Stimulated activated CD8-positive, alpha-beta memory T cell treated with anti-CD3 and anti-CD28 coated beads, Interleukin-15, amount 100 ng/mL, for 24 hours (primary cell): ENCODE measurements around the gene TNS3.
"Not testable (repeated sequence)": the region's sequence is repeated elsewhere in the genome, so short reads cannot be mapped to it uniquely, and the experiment has no call there.

Experiments used
- DNase-seq: peaks from one replicate; pipeline ENCODE4 v3.0.0-alpha.2; 2020; ENCODE audit warnings: low read depth

The TNS3 gene

DNA sequence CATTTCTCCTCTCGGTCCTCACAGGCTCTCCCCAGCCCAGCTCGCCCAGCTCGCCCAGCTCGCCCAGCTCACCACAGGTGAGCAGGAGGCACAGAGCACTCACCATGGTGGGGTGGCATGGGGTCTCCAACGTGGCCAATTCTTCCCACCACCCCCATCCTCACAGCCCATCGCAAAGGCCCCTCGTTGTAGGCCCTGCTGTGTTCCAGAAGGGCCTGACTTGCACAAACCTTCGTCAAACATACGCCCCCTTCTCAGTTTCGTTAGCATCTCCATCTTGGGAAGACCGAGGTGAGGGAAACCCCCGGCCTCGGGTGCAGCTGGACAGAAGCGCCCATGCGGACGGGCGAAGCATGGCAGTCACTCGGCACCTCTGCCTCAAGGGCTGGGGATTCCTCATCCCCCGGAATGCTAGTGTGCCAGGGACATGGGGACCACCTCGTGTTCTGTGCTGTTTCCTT lies 304.6 kb downstream of the TNS3 start:
- DNase-seq = no peak

DNA sequence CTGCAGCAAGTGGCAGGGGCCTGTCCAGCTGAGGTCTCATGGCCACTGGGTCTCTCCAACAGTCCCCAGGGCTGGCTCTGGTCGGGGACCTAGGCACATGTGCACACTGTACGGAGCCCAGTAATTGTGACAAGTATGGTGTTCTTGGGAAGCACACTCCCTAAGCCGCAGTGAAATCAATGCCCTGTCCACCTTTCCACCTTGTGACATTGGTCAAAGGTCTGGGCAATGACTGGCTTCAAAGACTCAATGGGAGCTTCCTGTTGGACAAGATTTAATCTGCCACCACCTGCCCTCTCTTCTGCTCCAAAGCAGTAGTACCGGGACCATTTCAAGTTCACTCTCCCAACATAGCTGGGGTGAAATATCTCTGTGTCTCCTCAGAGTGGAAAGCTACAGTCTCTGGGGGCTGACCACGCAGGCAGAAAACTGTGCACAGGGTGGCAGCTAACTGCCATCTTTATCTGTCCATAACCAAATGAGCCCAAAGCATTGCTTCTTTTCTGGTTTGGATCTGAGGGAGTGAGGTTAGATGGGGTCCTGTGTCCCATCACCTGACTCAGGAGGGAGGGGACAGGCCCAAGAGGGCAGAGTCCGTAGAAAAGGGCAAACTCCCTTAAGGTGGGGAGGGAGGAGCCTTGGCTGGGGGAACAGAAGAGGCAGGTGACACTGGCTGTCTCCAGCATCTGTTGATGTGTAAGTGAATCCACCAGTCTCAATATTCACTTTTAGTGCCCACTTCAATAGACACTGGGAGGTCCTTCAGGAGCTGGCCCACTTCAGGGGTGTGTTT lies 307.7 kb downstream of the TNS3 start:
- no peak for DNase-seq

DNA sequence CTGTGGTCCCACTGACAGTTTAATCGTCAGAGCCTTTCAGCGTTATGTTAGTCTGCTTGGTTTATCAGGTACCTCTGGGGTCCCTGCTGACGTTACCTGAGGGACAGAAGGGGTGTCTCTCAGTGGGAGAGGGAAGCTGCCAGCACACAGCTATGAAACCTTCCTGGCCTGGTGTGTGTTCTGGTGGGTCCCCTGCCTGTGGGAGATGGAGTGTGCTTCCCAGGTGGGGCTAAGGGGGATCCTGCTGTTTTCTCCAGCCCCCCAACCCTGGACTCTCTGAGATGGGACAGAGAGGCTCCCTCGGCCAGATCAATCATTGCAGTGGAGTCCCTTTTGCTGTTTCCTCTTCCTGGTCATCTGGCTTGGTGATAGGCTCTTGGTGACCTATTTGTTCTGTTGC lies 308.8 kb downstream of the TNS3 start:
- no peak for DNase-seq

DNA sequence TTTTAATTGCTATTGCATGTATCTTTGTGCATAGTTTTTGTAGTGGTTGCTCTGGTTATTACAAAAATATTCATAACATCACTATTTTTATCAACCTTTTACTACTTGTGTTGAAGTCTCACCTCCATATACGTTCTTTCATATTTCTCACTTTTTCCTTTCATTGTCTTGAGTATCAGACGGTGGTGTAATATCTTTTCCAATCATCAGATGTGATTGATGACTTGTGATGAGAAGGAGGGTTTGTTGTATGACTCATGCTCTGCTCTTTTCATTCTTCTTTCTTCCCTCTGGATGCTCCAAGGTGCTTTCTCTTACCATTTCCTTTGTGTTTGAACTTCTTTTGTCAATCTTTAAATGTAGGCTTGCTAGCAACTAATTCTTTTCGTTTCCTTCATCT lies 310.2 kb downstream of the TNS3 start:
- DNase-seq = no peak

DNA sequence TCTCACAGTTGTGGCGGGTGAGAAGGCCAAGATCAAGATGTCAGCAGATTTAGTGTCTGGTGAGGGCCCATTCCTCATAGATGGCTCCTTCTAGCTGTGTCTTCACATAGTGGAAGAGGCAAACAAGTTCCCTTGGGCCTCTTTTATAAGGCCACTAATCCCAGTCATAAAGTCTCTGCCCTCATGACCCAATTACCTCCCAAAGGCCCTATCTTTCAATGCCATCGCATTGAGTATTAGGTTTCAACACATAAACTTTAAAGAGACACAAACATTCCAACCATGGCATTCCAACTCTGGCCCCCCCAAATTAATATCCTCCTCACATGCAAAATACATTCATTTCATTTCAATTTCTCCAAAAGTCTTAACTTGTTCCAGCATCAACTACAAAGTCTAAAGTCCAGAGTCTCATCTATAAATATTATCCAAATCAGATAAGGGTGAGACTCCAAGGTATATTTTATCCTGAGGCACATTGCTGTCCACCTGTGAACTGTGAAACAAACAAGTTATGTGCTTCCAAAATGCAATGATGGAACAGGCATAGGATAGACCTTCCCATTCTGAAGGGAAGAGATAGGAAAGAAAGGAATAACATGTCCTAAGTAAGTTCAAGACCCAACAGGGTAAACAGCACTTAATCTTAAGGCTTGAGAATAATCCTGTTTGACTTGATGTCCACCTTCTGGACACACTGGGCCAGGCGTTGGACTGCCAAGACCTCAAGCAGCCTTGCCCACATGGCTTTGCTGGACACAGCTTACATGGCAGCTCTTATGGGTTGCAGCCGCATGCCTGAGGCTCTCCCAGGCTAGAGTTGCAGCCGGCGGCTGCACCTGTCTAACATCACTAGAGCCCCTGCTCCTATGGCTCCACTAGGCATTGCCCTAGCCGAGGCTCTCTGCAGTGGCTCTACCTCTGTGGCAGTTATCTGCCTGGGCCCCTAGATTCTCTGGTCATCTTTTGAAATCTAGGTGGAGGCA lies 312.8 kb downstream of the TNS3 start:
- DNase-seq = no peak

DNA sequence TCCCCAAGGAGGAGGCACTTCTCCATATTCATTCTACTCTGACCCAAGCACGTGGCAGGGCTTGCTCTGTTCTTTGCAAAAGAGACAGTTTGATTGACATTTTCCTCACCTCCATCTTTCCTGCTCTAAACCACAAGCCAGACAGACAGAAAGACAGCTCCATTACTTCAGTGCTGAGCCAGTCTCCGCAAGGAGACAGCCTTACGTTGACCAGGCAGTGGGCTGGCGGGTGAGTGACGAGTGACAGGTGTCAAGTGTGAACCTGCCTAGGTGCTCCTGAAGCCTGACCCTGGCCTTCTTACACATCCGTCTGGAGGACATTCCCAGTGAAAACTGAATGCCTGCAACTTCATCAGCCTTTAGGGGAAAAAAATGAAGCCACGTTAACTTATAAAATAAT lies 314.6 kb downstream of the TNS3 start:
- DNase-seq = no peak

DNA sequence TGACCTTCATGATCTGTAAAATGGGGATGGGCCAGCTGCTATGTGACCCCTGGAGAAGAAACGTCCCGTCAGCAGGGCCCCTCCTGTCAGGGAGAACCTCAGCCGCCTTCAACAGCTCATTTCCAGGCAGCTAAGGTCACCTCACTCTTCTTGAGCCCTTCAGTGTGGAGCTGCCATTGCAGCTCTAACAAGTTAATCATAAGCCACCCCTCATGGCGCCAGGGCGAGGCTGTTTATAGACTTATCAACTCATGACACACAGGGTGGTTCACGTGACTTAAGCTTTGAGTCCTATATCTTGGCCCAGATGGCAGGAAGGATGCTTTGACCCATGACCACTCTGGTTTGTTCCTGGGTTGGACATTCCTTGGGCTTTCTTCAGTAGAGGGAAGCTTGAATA lies 315.1 kb downstream of the TNS3 start:
- no peak for DNase-seq

DNA sequence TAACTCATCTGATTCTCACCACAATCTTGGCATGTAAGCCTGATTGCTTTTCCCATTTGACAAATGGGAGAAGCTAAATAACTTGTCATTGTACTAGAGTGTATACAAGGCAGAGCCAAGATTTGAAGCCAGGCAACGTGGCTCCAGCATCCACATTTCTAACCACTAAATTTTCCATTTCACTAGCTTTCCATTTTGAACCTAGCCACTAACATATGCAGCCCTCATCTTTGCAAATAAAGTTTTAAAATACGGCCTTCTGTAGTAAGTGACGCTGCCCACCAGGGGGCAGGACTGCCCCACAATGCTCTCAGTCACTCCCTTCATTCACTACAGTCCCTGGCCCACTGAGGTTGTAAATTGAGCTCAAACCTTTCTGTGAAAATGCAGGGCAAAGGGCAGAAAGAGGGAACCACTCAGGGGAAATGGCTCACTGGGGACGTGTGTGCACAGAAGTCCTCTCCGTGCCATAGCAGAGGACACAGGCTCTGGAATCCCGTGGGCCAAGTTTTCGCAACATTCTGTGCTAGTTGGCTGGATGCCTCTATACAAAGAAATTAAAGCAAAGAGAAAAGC lies 315.7 kb downstream of the TNS3 start:
- peak; percentile 7 for DNase-seq

DNA sequence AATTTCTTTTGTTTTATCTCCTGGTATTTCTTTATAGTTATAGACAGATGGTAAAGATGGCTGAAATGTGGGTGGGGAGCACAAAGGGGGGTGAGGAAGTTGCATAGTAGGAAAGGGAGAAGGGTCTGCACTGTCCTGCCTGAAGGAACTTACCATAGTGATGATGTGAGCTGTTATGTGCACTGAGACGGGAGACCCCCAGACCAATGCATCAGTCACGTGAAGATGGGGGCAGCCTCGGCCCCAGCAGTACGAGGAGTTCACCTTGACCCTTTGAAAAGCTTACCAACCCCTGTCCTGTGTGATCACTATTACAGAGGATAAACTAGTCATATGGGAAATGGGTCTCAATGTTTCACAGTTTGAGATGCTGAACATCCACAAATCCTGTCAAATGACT lies 316.3 kb downstream of the TNS3 start:
- DNase-seq = no peak

DNA sequence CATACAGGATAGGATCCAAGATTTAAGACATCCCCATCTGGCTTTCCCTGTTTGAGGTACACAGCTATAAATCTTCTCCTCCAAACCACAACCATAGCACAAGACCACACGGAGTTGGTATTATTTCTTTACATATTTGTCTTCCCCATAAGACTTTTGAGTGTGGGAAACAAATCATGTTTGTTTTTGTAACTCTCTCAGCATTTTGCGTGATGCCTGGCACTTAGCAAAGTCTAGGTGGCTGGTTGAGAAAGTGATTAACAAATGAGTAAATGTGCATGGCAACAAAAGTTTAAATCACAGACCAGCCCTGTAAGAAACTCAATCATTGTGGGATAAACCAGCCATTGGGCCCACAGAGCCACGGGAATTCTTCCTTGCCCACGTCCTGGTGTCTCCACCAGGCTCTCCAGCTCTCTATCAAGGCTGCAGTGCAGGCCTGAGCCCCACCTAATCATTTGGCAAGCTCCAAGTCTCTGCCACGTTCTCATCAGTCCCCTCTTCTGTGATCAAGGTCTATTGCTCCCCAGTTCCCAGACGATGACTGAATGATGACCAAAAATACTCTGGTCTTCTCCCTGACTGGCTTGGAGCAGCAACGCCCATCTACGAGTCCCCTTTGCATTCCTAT lies 317.8 kb downstream of the TNS3 start:
- DNase-seq = no peak

DNA sequence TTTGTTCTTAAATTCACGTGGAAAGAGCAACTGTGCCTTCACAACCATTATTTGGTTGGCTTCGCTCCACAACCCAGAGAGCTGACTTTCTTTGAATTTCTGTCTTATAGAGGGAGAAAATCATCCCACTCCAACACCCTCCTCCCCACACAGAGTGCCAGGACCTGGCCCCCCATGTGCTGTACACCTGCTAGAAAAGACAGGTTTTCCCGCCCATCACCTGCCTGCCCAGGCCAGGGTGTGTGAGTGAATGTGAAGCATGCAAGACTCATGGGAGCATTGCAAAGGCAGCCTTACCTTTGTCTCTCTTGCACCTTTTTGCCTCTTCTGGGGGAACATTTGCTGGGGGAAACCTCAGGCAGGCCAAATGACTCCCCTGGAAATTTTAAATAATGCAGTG lies 319.0 kb downstream of the TNS3 start:
- DNase-seq = no peak

DNA sequence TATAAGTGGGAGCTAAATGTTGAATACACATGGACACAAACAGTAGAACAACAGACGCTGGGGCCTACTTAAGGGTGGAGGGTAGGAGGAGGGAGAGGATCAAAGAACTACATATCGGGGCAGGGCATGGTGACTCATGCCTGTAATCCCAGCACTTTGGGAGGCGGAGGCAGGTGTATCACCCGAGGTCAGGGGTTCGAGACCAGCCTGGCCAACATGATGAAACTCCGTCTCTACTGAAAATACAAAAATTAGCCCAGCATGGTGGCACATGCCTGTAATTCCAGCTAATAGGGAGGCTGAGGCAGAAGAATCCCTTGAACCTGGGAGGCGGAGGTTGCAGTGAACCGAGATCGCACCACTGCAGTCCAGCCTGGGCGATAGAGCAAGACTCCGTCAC lies 319.8 kb downstream of the TNS3 start:
- DNase-seq = not testable (repeated sequence)

DNA sequence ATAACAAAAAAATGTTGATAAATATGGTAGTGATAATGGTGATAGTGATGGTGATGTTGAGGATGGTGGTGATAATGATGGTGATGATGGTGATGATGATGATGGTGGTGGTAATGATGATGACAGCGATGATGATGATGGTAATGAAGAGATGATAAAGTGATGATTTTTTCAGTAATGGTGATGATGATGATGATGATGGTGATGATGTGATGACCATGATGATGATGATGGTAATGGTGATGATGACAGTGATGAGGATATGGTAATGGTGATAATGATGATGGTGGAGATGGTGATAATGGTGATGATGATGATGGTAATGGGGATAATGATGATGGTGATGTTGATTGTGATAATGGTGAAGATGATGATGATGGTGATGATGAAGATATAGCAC lies 321.6 kb downstream of the TNS3 start:
- no peak for DNase-seq

DNA sequence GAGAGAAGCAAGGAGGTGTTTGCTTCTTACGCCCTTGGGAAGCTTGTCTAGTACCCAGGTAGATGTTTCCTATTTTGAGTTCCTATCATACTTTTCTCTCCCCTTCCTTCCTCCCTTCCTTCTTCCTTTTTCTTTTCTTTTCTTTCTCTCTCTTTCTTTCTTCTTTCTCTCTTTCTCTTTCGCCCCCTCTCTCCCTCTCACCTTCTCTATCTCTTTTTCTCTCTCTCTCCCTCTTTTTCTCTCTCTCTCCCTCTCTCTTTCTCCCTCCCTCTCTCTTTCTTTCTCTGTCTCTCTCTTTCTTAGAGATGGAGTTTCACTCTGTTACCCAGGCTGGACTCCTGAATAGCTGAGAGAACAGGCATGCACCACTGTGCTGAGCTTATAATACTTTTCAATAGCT lies 322.2 kb downstream of the TNS3 start:
- DNase-seq = no peak

DNA sequence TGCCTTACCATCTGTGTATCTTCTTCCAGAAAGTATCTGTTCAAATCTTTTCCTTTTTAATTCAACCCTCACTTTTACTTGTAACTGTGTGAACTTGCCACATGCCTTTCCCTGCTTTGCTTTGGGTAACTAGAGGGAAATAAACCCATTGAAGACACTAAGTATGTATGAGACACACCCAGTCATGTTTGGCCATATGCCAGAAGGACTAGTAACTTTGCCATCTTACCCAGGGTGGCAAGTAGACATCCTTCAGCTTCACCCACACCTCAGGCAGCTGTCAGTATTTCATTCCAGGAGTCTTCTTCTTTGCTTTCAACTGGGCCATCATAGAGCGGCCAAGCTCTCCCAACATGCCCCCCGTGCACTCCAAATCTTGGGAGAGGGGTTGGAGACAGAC lies 323.1 kb downstream of the TNS3 start:
- no peak for DNase-seq

DNA sequence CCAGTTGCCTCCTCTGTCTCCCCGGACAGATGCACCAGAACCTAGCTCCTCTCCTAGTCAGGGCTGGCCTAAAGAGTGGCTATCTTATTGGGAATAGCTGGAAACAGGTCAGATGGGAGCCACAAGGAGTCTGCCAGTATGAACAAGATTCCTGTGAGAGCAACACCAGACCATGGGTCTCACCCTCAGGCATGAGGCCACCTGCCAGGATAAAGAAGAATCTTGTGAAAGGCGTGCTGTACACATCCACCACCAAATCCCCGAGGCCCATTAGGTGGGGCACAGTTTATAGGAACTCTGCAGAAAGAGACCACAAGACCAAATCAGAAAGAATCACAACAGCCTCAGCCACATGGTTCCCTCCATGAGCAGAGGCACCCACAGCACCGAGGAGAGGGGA lies 325.9 kb downstream of the TNS3 start:
- no peak for DNase-seq

DNA sequence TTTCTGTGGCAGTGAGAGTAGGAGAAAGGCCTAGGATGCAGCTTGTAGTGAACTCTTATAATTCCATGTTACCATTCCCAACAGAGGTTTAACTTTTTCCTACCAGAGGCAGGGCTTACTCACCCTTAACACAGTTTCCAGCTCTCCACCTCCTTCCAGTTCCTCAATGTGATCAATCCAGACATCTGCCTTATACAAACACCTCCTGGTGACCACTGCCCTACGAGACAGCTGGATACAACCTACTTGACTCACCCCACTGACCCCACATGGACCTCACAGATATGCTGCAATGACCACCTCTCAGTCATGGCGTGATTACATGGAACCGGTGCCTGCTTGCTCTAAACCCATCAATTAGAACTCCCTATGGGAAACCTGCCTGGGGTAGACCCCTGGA lies 326.5 kb downstream of the TNS3 start:
- DNase-seq = no peak

DNA sequence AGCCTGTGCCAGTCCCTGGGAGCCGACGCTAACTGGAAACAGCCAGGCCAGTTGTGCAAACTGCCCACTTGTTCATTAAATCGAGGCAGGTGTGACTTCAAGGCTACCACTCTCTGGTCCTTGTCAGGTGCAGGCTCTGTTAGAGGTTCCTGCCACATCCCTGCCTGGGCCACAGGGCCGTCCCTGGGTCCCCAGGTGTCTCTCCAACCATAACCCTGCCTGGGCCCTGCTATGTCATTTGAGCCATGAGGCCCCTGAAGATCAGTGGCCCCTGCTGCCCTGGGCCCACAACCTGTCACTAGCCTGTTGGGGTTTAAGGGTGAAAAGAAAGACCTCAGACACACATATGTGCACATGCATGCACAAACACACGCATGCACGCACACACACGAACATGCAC lies 326.9 kb downstream of the TNS3 start:
- DNase-seq = no peak

DNA sequence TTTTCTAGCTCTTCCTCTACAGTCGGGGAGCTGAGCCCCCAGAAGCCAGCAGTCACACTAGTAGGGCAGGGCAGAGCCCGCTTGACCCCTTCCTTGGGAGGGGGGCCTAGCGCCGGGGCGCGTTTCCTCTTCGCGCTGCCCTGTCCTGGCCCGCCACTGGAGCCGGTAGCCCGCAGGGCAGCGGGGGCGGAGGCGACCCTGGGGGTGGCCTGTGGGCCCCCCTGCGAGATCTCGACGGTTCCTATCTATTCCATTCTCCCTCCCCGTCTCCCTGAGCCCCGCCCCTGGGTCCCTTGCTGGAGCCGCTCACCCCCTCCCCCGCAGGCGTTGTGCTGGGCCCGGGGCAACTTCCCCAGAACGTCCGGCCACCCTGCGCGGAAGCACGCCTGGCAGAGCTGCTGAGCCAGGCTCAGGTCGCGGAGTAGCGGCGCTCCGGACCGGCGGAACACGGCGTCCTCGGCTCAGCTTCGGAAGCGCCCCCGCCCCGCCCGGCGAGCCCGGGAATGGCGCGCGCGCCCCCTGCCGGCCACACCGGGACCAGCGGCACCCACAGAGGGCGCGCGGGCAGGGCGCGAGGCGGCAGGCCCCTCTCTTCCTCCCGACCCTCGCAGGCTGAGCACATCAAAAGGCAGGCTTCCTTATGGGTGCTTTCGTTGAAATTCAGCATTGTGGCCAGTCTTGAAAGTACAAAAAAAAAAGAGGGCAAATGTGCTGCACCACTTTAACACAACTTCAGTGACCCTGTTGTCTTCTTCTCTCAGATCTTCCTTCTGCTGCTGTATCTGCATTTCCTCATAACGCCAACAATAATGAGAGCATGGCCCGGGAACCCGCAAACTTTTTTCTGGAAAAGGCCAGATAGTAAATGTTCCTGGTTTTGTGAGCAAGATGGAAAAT lies 327.6 kb downstream of the TNS3 start:
- DNase-seq = peak; percentile 34

DNA sequence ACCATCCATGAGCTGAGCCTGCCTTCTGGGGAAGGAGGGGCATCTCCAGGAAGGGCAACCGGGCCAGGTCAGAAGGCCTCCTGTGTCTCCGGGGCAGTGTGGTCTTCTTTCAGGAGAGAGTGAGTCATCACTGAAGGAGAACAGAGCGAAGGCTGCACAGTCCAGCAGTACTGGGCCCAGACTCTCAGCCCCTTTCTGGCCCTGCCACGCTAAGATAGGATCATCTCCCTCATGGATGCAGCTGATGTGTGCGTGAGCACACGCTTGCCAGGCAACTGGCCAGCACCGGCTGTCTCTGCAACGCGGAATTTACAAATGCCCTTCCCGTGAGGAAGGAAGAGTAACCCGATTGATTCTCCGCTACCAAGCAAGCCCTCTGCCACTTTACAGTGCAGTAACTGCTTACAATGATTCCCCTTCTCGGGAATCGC lies 328.2 kb downstream of the TNS3 start:
- no peak for DNase-seq

DNA sequence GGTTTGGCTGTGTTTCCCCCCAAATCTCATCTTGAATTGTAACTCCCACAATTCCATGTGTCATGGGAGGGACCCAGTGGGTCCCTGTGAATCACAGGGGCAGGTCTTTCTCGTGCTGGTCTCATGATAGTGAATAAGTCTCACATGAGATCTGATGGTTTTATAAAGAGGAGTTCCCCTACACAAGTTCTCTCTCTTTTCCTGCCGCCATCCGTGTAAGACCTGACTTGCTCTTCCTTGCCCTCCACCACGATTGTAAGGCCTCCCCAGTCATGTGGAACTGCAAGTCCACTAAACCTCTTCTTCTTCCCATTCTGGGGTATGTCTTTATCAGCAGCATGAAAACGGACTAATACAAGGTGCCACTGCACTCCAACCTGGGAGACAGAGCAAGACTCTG lies 329.2 kb downstream of the TNS3 start:
- DNase-seq = no peak
